ENCODE results near the gene NYNRIN. TPM values are rescaled to one million over a fixed set of nuclear protein-coding genes. Genes with fewer than 3 reads are reported as not detected.

The NYNRIN gene
- total and polyA plus RNA-seq, 2 of the 8 experiments (the other 6 are each of a cell fraction or from before 2014, with no cell fraction given): 15.2 to 18.3 TPM

DNA sequence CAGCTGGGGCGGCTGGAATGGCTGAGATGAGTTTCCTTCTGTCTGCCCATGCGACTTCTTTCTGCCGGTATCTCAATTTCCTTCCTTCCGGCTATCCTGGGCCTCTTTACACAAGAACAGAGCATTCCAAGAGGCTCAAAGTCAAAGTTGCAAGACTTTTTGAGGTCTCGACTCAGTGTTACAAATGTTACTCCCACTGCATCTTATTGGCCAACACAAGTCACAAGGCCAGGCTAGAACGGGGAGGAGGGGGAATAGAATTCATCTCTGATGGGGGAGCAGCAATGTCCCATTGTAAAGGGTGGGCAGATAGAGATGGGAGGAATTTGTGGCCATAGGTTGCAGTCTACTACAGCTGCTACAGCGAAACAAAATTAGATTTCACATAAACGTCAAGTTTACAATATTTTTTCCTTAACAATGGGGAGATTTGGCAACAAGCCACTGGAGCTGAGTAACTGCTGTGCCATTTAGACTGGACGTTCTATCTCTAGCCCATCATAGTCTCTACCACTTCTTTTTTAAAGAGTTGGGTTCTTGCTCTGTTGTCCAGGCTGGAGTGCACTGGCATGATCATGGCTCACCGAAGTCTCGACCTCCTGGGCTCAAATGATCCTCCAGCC, 9.5 kb upstream of the NYNRIN start:
- peak overlapping the region; percentile 32; the same call in 1 of the 2 replicates for H2BK20ac ChIP-seq (ENCODE audit: low read length)
- TF ChIP-seq, protein P1, sequence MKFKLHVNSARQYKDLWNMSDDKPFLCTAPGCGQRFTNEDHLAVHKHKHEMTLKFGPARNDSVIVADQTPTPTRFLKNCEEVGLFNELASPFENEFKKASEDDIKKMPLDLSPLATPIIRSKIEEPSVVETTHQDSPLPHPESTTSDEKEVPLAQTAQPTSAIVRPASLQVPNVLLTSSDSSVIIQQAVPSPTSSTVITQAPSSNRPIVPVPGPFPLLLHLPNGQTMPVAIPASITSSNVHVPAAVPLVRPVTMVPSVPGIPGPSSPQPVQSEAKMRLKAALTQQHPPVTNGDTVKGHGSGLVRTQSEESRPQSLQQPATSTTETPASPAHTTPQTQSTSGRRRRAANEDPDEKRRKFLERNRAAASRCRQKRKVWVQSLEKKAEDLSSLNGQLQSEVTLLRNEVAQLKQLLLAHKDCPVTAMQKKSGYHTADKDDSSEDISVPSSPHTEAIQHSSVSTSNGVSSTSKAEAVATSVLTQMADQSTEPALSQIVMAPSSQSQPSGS (IDR thresholded peaks at IDR 0.05; ENCODE audit: low read length): no peak
- TF ChIP-seq, protein P2, sequence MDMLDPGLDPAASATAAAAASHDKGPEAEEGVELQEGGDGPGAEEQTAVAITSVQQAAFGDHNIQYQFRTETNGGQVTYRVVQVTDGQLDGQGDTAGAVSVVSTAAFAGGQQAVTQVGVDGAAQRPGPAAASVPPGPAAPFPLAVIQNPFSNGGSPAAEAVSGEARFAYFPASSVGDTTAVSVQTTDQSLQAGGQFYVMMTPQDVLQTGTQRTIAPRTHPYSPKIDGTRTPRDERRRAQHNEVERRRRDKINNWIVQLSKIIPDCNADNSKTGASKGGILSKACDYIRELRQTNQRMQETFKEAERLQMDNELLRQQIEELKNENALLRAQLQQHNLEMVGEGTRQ (IDR thresholded peaks at IDR 0.05; ENCODE audit: low read length): 0 out of 2 replicates have a peak, but pooled peaks have one; percentile 9
- no peak overlapping the region for H3K4ac ChIP-seq (replicated peaks; ENCODE audit: insufficient read length, low read depth, low read length)
- H3K14ac ChIP-seq (ENCODE audit: insufficient read length): no peak overlapping the region
- H4K8ac ChIP-seq (ENCODE audit: extremely low read depth, insufficient read depth, low read length): no peak overlapping the region
- POLR2A ChIA-PET (ENCODE audit: partially characterized antibody): interaction anchor here (0.6 to 4.7 kb wide), 3 partner anchors 10 to 158 kb away, joined by 3 to 27 read pairs (median 5); no protein-coding TSS in a partner anchor
- no peak overlapping the region for H3K27ac ChIP-seq (ENCODE audit: low read depth, low read length)
- H3K27me3 ChIP-seq (replicated peaks in 1 of 4; ENCODE audit: control insufficient read depth in 3 of 4, extremely low read depth in 1 of 4, insufficient read depth in 3 of 4, low read length in 3 of 4): peaks cover 0 to 2% (median 0%) of the 10 kb centered on the region in 4 experiments; a peak in 1 of 7 replicates
- H2BK5ac ChIP-seq (ENCODE audit: low read depth, low read length): no peak overlapping the region; the same call in 1 of the 2 replicates
- H3K79me2 ChIP-seq (ENCODE audit: control insufficient read depth in 1 of 2, insufficient read depth in 2 of 2, low read length in 2 of 2): no peaks in the 10 kb centered on the region
- FAIRE-seq (no peak), DNase-seq (ENCODE audit: low read depth in 1 of 2, low spot score in 2 of 2) (no peak)
- H3K18ac ChIP-seq (ENCODE audit: extremely low read depth, low read length): no peak overlapping the region
- H3K23me2 ChIP-seq (ENCODE audit: low read depth, low read length): no peaks in the 10 kb centered on the region
- H3K79me1 ChIP-seq (ENCODE audit: low read depth, low read length): no peaks in the 10 kb centered on the region
- no peak overlapping the region for H2BK12ac ChIP-seq (ENCODE audit: low read depth, low read length)
- no peak overlapping the region for H3K23ac ChIP-seq (ENCODE audit: insufficient read length)
- no peaks in the 10 kb centered on the region for H3K36me3 ChIP-seq (ENCODE audit: control insufficient read depth in 2 of 4, insufficient read depth in 4 of 4, low read length in 3 of 4)
- 76% methylated on average over 11 of the region's 11 CpGs; no CpG with 5 or more reads in 1 of the 2 experiments for WGBS, 2 experiments (ENCODE audit: extremely low coverage in 1 of 2, insufficient coverage in 1 of 2, insufficient read length in 1 of 2, insufficient replicate concordance in 2 of 2, low coverage in 1 of 2, low lambda C conversion rate in 2 of 2, missing lambda C conversion rate in 1 of 2)
- H3K9me3 ChIP-seq (ENCODE audit: insufficient read depth in 2 of 2, low read depth in 1 of 2, low read length in 1 of 2): no peaks in the 10 kb centered on the region
- H4K91ac ChIP-seq (replicated peaks; ENCODE audit: insufficient read length, low read length): no peak overlapping the region
- H2AFZ ChIP-seq (ENCODE audit: low read length): peak overlapping the region; percentile 47; the same call in 1 of the 2 replicates
- no peak overlapping the region for H3K4me3 ChIP-seq (ENCODE audit: extremely low read depth in 1 of 4, insufficient read depth in 2 of 4, low read depth in 3 of 4, low read length in 4 of 4)
- CTCF ChIA-PET (ENCODE audit: partially characterized antibody): interaction anchor here (0.6 to 5.4 kb wide), 12 partner anchors 11 to 849 kb away, joined by 3 to 40 read pairs (median 3); no protein-coding TSS in a partner anchor
- no peak overlapping the region for H2AK5ac ChIP-seq (ENCODE audit: low read depth, low read length)
- 0 out of 7 replicates have a peak, but pooled peaks cover 0 to 4% (median 0%) of the 10 kb centered on the region in 4 experiments for H3K4me1 ChIP-seq (replicated peaks in 1 of 4; ENCODE audit: control insufficient read depth in 3 of 4, insufficient read depth in 4 of 4, low read length in 3 of 4)
- no peak overlapping the region for H2BK120ac ChIP-seq (replicated peaks; ENCODE audit: low read depth, low read length)
- no peak overlapping the region for H3K4me2 ChIP-seq (ENCODE audit: insufficient read depth in 1 of 2, low read depth in 2 of 2, low read length in 2 of 2)
- H4K5ac ChIP-seq (ENCODE audit: insufficient read length, low read depth, low read length): no peak overlapping the region
- H4K20me1 ChIP-seq (replicated peaks in 1 of 2; ENCODE audit: control insufficient read depth in 1 of 2, insufficient read depth in 2 of 2, low read length in 2 of 2): no peaks in the 10 kb centered on the region
- H3K56ac ChIP-seq (replicated peaks; ENCODE audit: insufficient read length, low read depth, low read length): no peak overlapping the region
- H3K9ac ChIP-seq (replicated peaks in 1 of 4; ENCODE audit: extremely low read depth in 1 of 4, low read depth in 3 of 4, low read length in 3 of 4): no peak overlapping the region
- H2BK15ac ChIP-seq (ENCODE audit: low read length): no peak overlapping the region

Data from H1 (cell line).